ENCODE data around the gene ERAL1. TPM values are rescaled to one million over a fixed set of nuclear protein-coding genes. Genes with fewer than 3 reads are reported as not detected.

Gene ERAL1
- total RNA-seq, 1 donor from 2014 or later = 26.1 TPM

GRCh38 chr17:28882154-28882895, 27.5 kb downstream of the ERAL1 start:
- Histone ChIP-seq H3K4me3 (no peak overlapping the region), H3K36me3 (peaks cover 95% of the 10 kb centered on the region), H3K27ac (no peak overlapping the region), H3K27me3 (ENCODE audit: low read depth) (no peaks in the 10 kb centered on the region), H3K9me3 (no peaks in the 10 kb centered on the region), H3K4me1 (no peaks in the 10 kb centered on the region)
- intact Hi-C loops (cut with DNase I) = no loop called here
- ATAC-seq = no peak
- no peak for TF ChIP-seq CTCF (IDR thresholded peaks at IDR 0.05)
- DNase-seq = no peak

GRCh38 chr17:28883967-28884702, 29.3 kb downstream of the ERAL1 start:
- no peak for DNase-seq
- intact Hi-C loops (cut with DNase I) = no loop called here
- no peak for ATAC-seq
- Histone ChIP-seq H3K27ac (no peak overlapping the region), H3K9me3 (no peaks in the 10 kb centered on the region), H3K4me1 (no peaks in the 10 kb centered on the region), H3K36me3 (peaks cover 93% of the 10 kb centered on the region), H3K4me3 (no peak overlapping the region), H3K27me3 (ENCODE audit: low read depth) (no peaks in the 10 kb centered on the region)
- no peak for TF ChIP-seq CTCF (IDR thresholded peaks at IDR 0.05)

GRCh38 chr17:28885363-28885762, 30.5 kb downstream of the ERAL1 start:
- ATAC-seq (no peak), DNase-seq (no peak)
- TF ChIP-seq CTCF (IDR thresholded peaks at IDR 0.05) = no peak
- intact Hi-C loops (cut with DNase I) = no loop called here
- H3K27ac ChIP-seq = no peak overlapping the region
- no peak overlapping the region for H3K4me3 ChIP-seq
- peaks cover 80% of the 10 kb centered on the region for H3K36me3 ChIP-seq
- no peaks in the 10 kb centered on the region for H3K27me3 ChIP-seq (ENCODE audit: low read depth)
- peaks cover 6% of the 10 kb centered on the region for H3K4me1 ChIP-seq
- H3K9me3 ChIP-seq = no peaks in the 10 kb centered on the region

GRCh38 chr17:28885951-28886350, 31.1 kb downstream of the ERAL1 start:
- ATAC-seq = no peak
- Histone ChIP-seq H3K27me3 (ENCODE audit: low read depth) (no peaks in the 10 kb centered on the region), H3K27ac (no peak overlapping the region), H3K9me3 (no peaks in the 10 kb centered on the region), H3K4me3 (no peak overlapping the region), H3K4me1 (peaks cover 12% of the 10 kb centered on the region), H3K36me3 (peaks cover 77% of the 10 kb centered on the region)
- no peak for DNase-seq
- intact Hi-C loops (cut with DNase I) = no loop called here
- no peak for TF ChIP-seq CTCF (IDR thresholded peaks at IDR 0.05)

GRCh38 chr17:28887871-28888471, 33.2 kb downstream of the ERAL1 start:
- Histone ChIP-seq H3K9me3 (no peaks in the 10 kb centered on the region), H3K36me3 (peaks cover 69% of the 10 kb centered on the region), H3K4me1 (peaks cover 30% of the 10 kb centered on the region), H3K27me3 (ENCODE audit: low read depth) (no peaks in the 10 kb centered on the region), H3K27ac (no peak overlapping the region), H3K4me3 (no peak overlapping the region)
- no peak for TF ChIP-seq CTCF (IDR thresholded peaks at IDR 0.05)
- intact Hi-C loops (cut with DNase I) = no loop called here
- ATAC-seq (no peak), DNase-seq (peak; percentile 4)

Measured in lower lobe of right lung (tissue), 2 donors.